Calu3 (cell line): ENCODE results near the gene DEFB114. TPM values are rescaled to one million over a fixed set of nuclear protein-coding genes. Genes with fewer than 3 reads are reported as not detected.
"Not testable (repeated sequence)": the region's sequence is repeated elsewhere in the genome, so short reads cannot be mapped to it uniquely, and the experiment has no call there.

ENCODE experiments used
- BruUV-seq: library from RNA; stranded (reverse); fragments of 400-500 nt; replicated peaks from 2 replicates; lab custom pipeline; 2021; lab: Mats Ljungman, UMichigan
- CTCF ChIA-PET: fragments of 300-600 bp; sonication (Branson Sonifier 250); formaldehyde crosslinking; loops from one replicate; lab custom pipeline; 2022; ENCODE audit warnings: antibody characterized with exemption; lab: Charles Lee
- DNase-seq: peaks from one replicate; pipeline ENCODE4 v3.0.0; 2022
- H3K27ac Mint-ChIP-seq: one replicate; pipeline ENCODE4 v1.8.0; 2022; ENCODE audit warnings: mixed read lengths; ENCODE audit not compliant: unreplicated experiment
- H3K27me3 Mint-ChIP-seq: one replicate; pipeline ENCODE4 v1.8.0; 2022; ENCODE audit warnings: mixed read lengths; ENCODE audit not compliant: unreplicated experiment
- H3K36me3 Mint-ChIP-seq: one replicate; pipeline ENCODE4 v1.8.0; 2022; ENCODE audit warnings: mild to moderate bottlenecking, moderate library complexity, mixed read lengths; ENCODE audit not compliant: insufficient read depth, unreplicated experiment
- H3K4me1 Mint-ChIP-seq: one replicate; pipeline ENCODE4 v1.8.0; 2022; ENCODE audit warnings: mild to moderate bottlenecking, low read depth, mixed read lengths; ENCODE audit not compliant: unreplicated experiment
- H3K4me3 Mint-ChIP-seq: one replicate; pipeline ENCODE4 v1.8.0; 2022; ENCODE audit warnings: mild to moderate bottlenecking, low read depth, moderate library complexity, mixed read lengths; ENCODE audit not compliant: unreplicated experiment
- H3K9me3 Mint-ChIP-seq: one replicate; pipeline ENCODE4 v1.8.0; 2022; ENCODE audit warnings: low read depth, mixed read lengths; ENCODE audit not compliant: unreplicated experiment
- CTCF ChIP-seq: fragments of 200-600 bp; IDR thresholded peaks from one replicate; pipeline ENCODE4 v1.8.0; 2022; ENCODE audit warnings: antibody characterized with exemption; ENCODE audit not compliant: unreplicated experiment
- intact Hi-C: fragments of 100-400 bp; cut with micrococcal nuclease; formaldehyde crosslinking; loops from one replicate; pipeline ENCODE4 v1.10.0; 2022; ENCODE audit not compliant: unreplicated experiment
- total RNA-seq: library from RNA; stranded (reverse); gene quantifications from 2 replicates; pipeline ENCODE4 v1.2.3, GENCODE V29; 2022

Gene DEFB114
- total RNA-seq, 1 experiment from 2014 or later: not detected

- no peaks in the 10 kb centered on the region for H3K27me3 Mint-ChIP-seq
- H3K9me3 Mint-ChIP-seq: no peaks in the 10 kb centered on the region
- no peak for DNase-seq
- H3K4me1 Mint-ChIP-seq: no peaks in the 10 kb centered on the region
- no peaks in the 10 kb centered on the region for H3K36me3 Mint-ChIP-seq
- intact Hi-C loops: no loop called here
- no peak overlapping the region for H3K27ac Mint-ChIP-seq
- CTCF ChIA-PET: no interaction called here
- no TSS peak for BruUV-seq
- H3K4me3 Mint-ChIP-seq: no peak overlapping the region
- TF ChIP-seq CTCF: no peak
These were observed 13.6 kb downstream of the DEFB114 start for GRCh38 chr6:49950415-49950751.

GRCh38 chr6:49949062-49949461 is 14.9 kb downstream of the DEFB114 start:
- intact Hi-C loops: no loop called here
- H3K4me1 Mint-ChIP-seq: no peaks in the 10 kb centered on the region
- BruUV-seq: no TSS peak
- CTCF ChIA-PET: no interaction called here
- no peaks in the 10 kb centered on the region for H3K36me3 Mint-ChIP-seq
- DNase-seq: no peak
- H3K27me3 Mint-ChIP-seq: no peaks in the 10 kb centered on the region
- H3K4me3 Mint-ChIP-seq: no peak overlapping the region
- no peak for TF ChIP-seq CTCF
- no peaks in the 10 kb centered on the region for H3K9me3 Mint-ChIP-seq
- H3K27ac Mint-ChIP-seq: no peak overlapping the region

GRCh38 chr6:49946835-49947234 is 17.1 kb downstream of the DEFB114 start:
- no TSS peak for BruUV-seq
- Mint-ChIP-seq H3K36me3 (no peaks in the 10 kb centered on the region), H3K27me3 (no peaks in the 10 kb centered on the region), H3K9me3 (no peaks in the 10 kb centered on the region), H3K4me1 (no peaks in the 10 kb centered on the region), H3K4me3 (no peak overlapping the region), H3K27ac (no peak overlapping the region)
- CTCF ChIA-PET: no interaction called here
- DNase-seq: no peak
- intact Hi-C loops: no loop called here
- no peak for TF ChIP-seq CTCF

GRCh38 chr6:49944068-49944467 is 19.9 kb downstream of the DEFB114 start:
- H3K27ac Mint-ChIP-seq, DNase-seq, H3K4me3 Mint-ChIP-seq, H3K9me3 Mint-ChIP-seq, intact Hi-C loops, BruUV-seq, H3K27me3 Mint-ChIP-seq, H3K36me3 Mint-ChIP-seq, CTCF ChIA-PET, H3K4me1 Mint-ChIP-seq: not testable (repeated sequence)

GRCh38 chr6:49939993-49940498 is 23.9 kb downstream of the DEFB114 start:
- no peak for TF ChIP-seq CTCF
- no TSS peak for BruUV-seq
- Mint-ChIP-seq H3K4me3 (no peak overlapping the region), H3K27me3 (no peaks in the 10 kb centered on the region), H3K9me3 (no peaks in the 10 kb centered on the region), H3K27ac (no peak overlapping the region), H3K36me3 (no peaks in the 10 kb centered on the region), H3K4me1 (no peaks in the 10 kb centered on the region)
- intact Hi-C loops: no loop called here
- no peak for DNase-seq
- CTCF ChIA-PET: no interaction called here
